Fibroblast of the aortic adventitia (primary cell): ENCODE results near the gene SH3BGRL2. TPM values are rescaled to one million over a fixed set of nuclear protein-coding genes. Genes with fewer than 3 reads are reported as not detected.

Source experiments
- DNase-seq: peaks from one replicate; pipeline ENCODE4 v3.0.0-alpha.2; 2010; ENCODE audit warnings: low read depth
- H3K4me3 ChIP-seq: 2 replicates; pipeline ENCODE4 v1.5.1; 2011; ENCODE audit warnings: low read depth, mild to moderate bottlenecking, control low read depth, low read length, moderate library complexity
- total RNA-seq: library from RNA; depleted of rRNA; stranded (reverse); fragments of >200 nt; gene quantifications from 2 replicates; pipeline ENCODE4 v1.2.3, GENCODE V29; 2012; ENCODE audit warnings: low replicate concordance
- TF ChIP-seq, protein P1 (sequence below): IDR thresholded peaks from 2 replicates; pipeline ENCODE4 v1.5.1; 2011; ENCODE audit warnings: mild to moderate bottlenecking, low read length, control low read depth, inconsistent platforms; ENCODE audit not compliant: insufficient read depth

The SH3BGRL2 gene
- total RNA-seq, 1 donor, result 4.1 TPM

DNA sequence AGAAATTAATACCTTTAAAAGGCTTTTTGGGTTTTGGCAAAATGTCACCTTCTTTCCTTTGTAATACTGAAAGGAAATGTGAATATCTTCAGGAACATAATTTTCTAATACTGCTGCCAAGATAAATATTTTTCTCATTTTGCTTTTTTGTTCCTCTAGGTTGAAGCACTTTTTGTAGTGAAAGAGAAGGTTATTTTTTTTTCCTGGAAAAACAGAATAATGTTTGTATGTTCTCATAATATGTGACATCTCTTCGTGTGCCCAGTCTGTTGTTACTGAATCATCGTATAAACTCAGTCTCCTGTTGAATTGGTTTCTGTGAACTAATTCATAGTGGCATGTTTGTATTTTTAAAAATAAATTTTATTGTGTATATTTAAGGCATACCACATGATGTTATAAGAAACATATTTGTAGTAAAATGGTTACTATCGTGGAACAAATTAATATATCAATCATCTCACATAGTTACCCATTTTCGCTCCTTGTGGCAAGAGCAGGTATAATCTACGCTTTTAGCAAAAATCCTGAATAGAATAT is 74.4 kb downstream of the SH3BGRL2 start:
- no peak for DNase-seq
- TF ChIP-seq, protein P1, sequence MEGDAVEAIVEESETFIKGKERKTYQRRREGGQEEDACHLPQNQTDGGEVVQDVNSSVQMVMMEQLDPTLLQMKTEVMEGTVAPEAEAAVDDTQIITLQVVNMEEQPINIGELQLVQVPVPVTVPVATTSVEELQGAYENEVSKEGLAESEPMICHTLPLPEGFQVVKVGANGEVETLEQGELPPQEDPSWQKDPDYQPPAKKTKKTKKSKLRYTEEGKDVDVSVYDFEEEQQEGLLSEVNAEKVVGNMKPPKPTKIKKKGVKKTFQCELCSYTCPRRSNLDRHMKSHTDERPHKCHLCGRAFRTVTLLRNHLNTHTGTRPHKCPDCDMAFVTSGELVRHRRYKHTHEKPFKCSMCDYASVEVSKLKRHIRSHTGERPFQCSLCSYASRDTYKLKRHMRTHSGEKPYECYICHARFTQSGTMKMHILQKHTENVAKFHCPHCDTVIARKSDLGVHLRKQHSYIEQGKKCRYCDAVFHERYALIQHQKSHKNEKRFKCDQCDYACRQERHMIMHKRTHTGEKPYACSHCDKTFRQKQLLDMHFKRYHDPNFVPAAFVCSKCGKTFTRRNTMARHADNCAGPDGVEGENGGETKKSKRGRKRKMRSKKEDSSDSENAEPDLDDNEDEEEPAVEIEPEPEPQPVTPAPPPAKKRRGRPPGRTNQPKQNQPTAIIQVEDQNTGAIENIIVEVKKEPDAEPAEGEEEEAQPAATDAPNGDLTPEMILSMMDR, result no peak
- no peak overlapping the region for H3K4me3 ChIP-seq

DNA sequence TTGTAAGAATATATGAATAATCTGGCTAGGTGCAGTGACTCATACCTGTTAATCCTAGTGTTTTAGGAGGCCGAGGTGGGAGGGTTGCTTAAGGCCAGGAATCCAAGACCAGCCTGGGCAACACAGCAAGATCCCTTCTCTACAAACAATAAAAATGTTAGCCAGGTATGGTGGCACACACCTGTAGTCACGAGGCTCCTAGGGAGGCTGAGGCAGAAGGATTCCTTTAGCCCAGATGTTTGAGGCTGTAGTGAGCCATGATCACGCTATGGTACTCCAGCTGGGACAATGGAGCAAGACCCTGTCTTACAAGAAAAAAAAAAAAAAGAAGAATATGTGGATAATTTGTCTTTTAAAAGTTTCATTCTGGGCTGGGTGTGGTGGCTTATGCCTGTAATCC is 75.4 kb downstream of the SH3BGRL2 start:
- TF ChIP-seq, protein P1, result no peak
- DNase-seq, result no peak
- H3K4me3 ChIP-seq, result no peak overlapping the region

- DNase-seq, result no peak
- TF ChIP-seq, protein P1, result no peak
- H3K4me3 ChIP-seq, result no peak overlapping the region
Observed at GRCh38 chr6:79707621-79708020, 76.5 kb downstream of the SH3BGRL2 start.

- no peak for DNase-seq
- no peak overlapping the region for H3K4me3 ChIP-seq
- TF ChIP-seq, protein P1, result no peak
Observed at GRCh38 chr6:79708095-79708791, 77.1 kb downstream of the SH3BGRL2 start.

DNA sequence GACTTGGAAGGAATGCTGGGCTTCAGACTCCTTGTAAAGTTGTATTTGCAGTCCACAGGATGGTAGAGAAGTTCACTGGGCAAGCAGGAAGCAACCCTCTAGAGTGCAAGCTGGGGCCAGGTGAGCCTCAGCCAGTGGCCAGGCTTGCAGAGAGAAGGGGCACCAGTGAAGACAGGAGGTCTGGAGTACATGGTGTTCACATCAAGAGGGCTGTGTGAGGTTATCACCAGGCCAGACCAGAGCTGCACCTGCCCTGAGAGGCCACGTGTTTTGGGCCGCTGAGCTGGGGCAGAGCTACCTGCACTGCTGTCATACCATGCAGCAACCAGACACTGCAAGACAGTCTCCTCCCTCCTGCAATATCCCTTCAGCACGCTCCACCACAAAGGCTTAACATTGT is 79.0 kb downstream of the SH3BGRL2 start:
- DNase-seq, result no peak
- TF ChIP-seq, protein P1, result no peak
- H3K4me3 ChIP-seq, result no peak overlapping the region

- H3K4me3 ChIP-seq, result no peak overlapping the region
- DNase-seq, result no peak
- TF ChIP-seq, protein P1, result no peak
Observed at GRCh38 chr6:79711167-79711566, 80.0 kb downstream of the SH3BGRL2 start.
